Measurements from ENCODE around the gene WFDC10A.

- TF ChIP-seq EZH2 (IDR thresholded peaks at IDR 0.05) (no peak), POLR2AphosphoS5 (IDR thresholded peaks at IDR 0.05; ENCODE audit: borderline replicate concordance, low read depth, low read length) (no peak)
Observed at GRCh38 chr20:45636513-45636912, 7.0 kb downstream of the WFDC10A start.
